Cardiac muscle cell (in vitro differentiated cells and primary cell): ENCODE data around the gene TESPA1. TPM values are rescaled to one million over a fixed set of nuclear protein-coding genes. Genes with fewer than 3 reads are reported as not detected.

Source experiments
- DNase-seq, 2 donors: peaks; one replicate each; pipeline versions ENCODE4 v3.0.0 to v3.0.0-alpha.2; 2010 to 2017; ENCODE audit warnings: low read depth in 1 of 2, low spot score in 1 of 2
- H3K27ac ChIP-seq: fragments of 200-600 bp; sonication (generic); 2 replicates; pipeline ENCODE4 v1.5.1; 2016
- H3K27me3 ChIP-seq: fragments of 200-600 bp; sonication (generic); 2 replicates; pipeline ENCODE4 v1.6.0; 2016; ENCODE audit warnings: control low read depth
- H3K36me3 ChIP-seq: fragments of 200-600 bp; sonication (generic); 2 replicates; pipeline ENCODE4 v1.5.1; 2016; ENCODE audit warnings: control low read depth
- H3K4me1 ChIP-seq: fragments of 200-600 bp; sonication (generic); 2 replicates; pipeline ENCODE4 v1.8.1; 2017; ENCODE audit warnings: low read depth, mild to moderate bottlenecking, mixed run types
- H3K4me3 ChIP-seq: fragments of 200-600 bp; sonication (generic); 2 replicates; pipeline ENCODE4 v1.5.1; 2016; ENCODE audit warnings: mild to moderate bottlenecking
- H3K9me3 ChIP-seq: fragments of 200-600 bp; sonication (generic); 2 replicates; pipeline ENCODE4 v1.5.1; 2017; ENCODE audit warnings: low read depth, mild to moderate bottlenecking, control low read depth
- CTCF ChIP-seq: IDR thresholded peaks from 2 replicates; pipeline ENCODE4 v1.5.1; 2012; ENCODE audit warnings: low read depth, mild to moderate bottlenecking, low read length
- polyA plus RNA-seq: library from polyadenylated mRNA; unstranded; fragments of >200 nt; fragmentation: Nextera tagmentation; extraction: Ambion mirVana; gene quantifications from 2 replicates; pipeline ENCODE4 v1.2.1, GENCODE V29; 2016
- total RNA-seq: library from RNA; depleted of rRNA; stranded (reverse); fragments of >200 nt; gene quantifications from 2 replicates; pipeline ENCODE4 v1.2.3, GENCODE V29; 2016

TESPA1 gene
- total and polyA plus RNA-seq, 2 experiments from 2014 or later = not detected

GRCh38 chr12:54941659-54942058 lies 42.9 kb downstream of the TESPA1 start:
- H3K9me3 ChIP-seq = no peaks in the 10 kb centered on the region
- no peak overlapping the region for H3K4me3 ChIP-seq
- DNase-seq = no peak
- no peak overlapping the region for H3K27ac ChIP-seq
- no peaks in the 10 kb centered on the region for H3K36me3 ChIP-seq
- H3K4me1 ChIP-seq = peaks cover 2% of the 10 kb centered on the region
- H3K27me3 ChIP-seq = no peaks in the 10 kb centered on the region
- no peak for TF ChIP-seq CTCF

- no peak for TF ChIP-seq CTCF
- DNase-seq = no peak
- peaks cover 2% of the 10 kb centered on the region for H3K4me1 ChIP-seq
Measured at GRCh38 chr12:54940727-54941315, 43.7 kb downstream of the TESPA1 start.

GRCh38 chr12:54937929-54938328 lies 46.6 kb downstream of the TESPA1 start:
- Histone ChIP-seq H3K36me3 (no peaks in the 10 kb centered on the region), H3K9me3 (no peaks in the 10 kb centered on the region), H3K4me1 (peaks cover 2% of the 10 kb centered on the region), H3K27me3 (no peaks in the 10 kb centered on the region), H3K27ac (no peak overlapping the region), H3K4me3 (no peak overlapping the region)
- TF ChIP-seq CTCF = no peak
- no peak for DNase-seq

More at GRCh38 chr12:54940727-54941315, 43.7 kb downstream of the TESPA1 start:
- no peaks in the 10 kb centered on the region for H3K36me3 ChIP-seq
- H3K9me3 ChIP-seq = no peaks in the 10 kb centered on the region
- H3K27me3 ChIP-seq = no peaks in the 10 kb centered on the region
- H3K27ac ChIP-seq = no peak overlapping the region
- no peak overlapping the region for H3K4me3 ChIP-seq

- peaks cover 2% of the 10 kb centered on the region for H3K4me1 ChIP-seq
- no peaks in the 10 kb centered on the region for H3K36me3 ChIP-seq
- no peak for DNase-seq
- no peak for TF ChIP-seq CTCF
- H3K27me3 ChIP-seq = no peaks in the 10 kb centered on the region
- H3K4me3 ChIP-seq = no peak overlapping the region
- H3K9me3 ChIP-seq = no peaks in the 10 kb centered on the region
- no peak overlapping the region for H3K27ac ChIP-seq
Measured at GRCh38 chr12:54937376-54937775, 47.2 kb downstream of the TESPA1 start.

- H3K9me3 ChIP-seq = no peaks in the 10 kb centered on the region
- H3K4me1 ChIP-seq = peaks cover under 1% of the 10 kb centered on the region
- no peaks in the 10 kb centered on the region for H3K27me3 ChIP-seq
- H3K27ac ChIP-seq = no peak overlapping the region
- H3K36me3 ChIP-seq = no peaks in the 10 kb centered on the region
- H3K4me3 ChIP-seq = no peak overlapping the region
- no peak for TF ChIP-seq CTCF
- no peak for DNase-seq
Measured at GRCh38 chr12:54936736-54937135, 47.8 kb downstream of the TESPA1 start.
